ENCODE data around the gene SOX10. TPM values are rescaled to one million over a fixed set of nuclear protein-coding genes. Genes with fewer than 3 reads are reported as not detected.

SOX10 gene
- polyA plus RNA-seq, 3 donors, result not detected

DNA sequence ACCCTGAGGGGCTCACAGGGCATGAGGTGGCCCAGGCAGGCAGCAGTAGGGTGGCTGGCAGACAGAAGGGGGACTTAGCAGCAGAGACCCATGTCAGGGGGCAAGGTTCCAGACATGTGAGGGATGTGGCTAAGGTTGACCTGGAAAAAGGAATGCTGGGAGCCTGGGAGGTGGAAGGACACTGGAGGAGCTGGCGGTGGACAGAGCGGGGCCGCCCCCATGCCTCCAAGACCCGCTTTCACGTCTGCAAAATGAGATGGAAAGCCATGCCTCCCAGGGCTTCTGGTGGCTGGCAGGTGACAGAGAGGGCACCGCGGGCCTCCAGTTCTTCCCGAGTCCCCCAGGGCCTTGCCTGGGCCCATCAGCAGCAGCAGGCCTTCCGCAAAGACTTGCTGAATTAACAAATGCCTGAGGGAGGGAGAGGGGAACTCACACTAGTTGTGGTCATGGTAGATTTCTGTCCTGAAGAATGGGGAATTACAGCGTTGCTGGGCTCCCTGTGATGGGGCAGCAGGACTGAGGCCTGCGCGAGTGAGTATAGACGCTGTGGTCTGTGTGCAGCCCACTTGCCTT lies 23.1 kb upstream of the SOX10 start:
- Histone ChIP-seq H2AFZ (ENCODE audit: insufficient read depth, low read depth, low read length, poor library complexity, severe bottlenecking) (no peak overlapping the region), H3K4me2 (replicated peaks; ENCODE audit: extremely low read depth, low read length, poor library complexity, severe bottlenecking) (no peak overlapping the region), H4K20me1 (ENCODE audit: insufficient read depth, low read length) (no peaks in the 10 kb centered on the region), H3K36me3 (replicated peaks in 1 of 2; ENCODE audit: control insufficient read depth in 1 of 2, insufficient read depth in 2 of 2, low read length in 2 of 2) (no peaks in the 10 kb centered on the region), H3K4me3 (replicated peaks in 1 of 3; ENCODE audit: low read depth in 2 of 3, low read length in 3 of 3) (no peak overlapping the region), H3K4me1 (ENCODE audit: control insufficient read depth in 1 of 2, insufficient read depth in 2 of 2, low read length in 2 of 2) (no peaks in the 10 kb centered on the region), H3K9me3 (replicated peaks in 1 of 2; ENCODE audit: control insufficient read depth in 1 of 2, insufficient read depth in 1 of 2, low read length in 2 of 2) (no peaks in the 10 kb centered on the region), H3K79me2 (ENCODE audit: insufficient read depth, low read length) (no peaks in the 10 kb centered on the region), H3K9ac (ENCODE audit: insufficient read depth, low read length, poor library complexity, severe bottlenecking) (no peak overlapping the region), H3K27me3 (ENCODE audit: control insufficient read depth in 2 of 2, insufficient read depth in 2 of 2, low read length in 2 of 2) (no peaks in the 10 kb centered on the region), H3K27ac (ENCODE audit: low read depth in 1 of 2, low read length in 2 of 2) (no peak overlapping the region)
- H3K27me3 Mint-ChIP-seq (ENCODE audit: low read depth in 3 of 3), result peaks cover 0 to 6% (median 3%) of the 10 kb centered on the region in 3 donors
- H3K4me3 Mint-ChIP-seq, result no peak overlapping the region
- TF ChIP-seq CTCF (IDR thresholded peaks at IDR 0.05), result no peak
- H3K36me3 Mint-ChIP-seq, result no peaks in the 10 kb centered on the region
- no peaks in the 10 kb centered on the region for H3K4me1 Mint-ChIP-seq
- no peak for DNase-seq
- intact Hi-C loops (cut with micrococcal nuclease), result no loop called here
- H3K27ac Mint-ChIP-seq, result no peak overlapping the region
- no peaks in the 10 kb centered on the region for H3K9me3 Mint-ChIP-seq
- WGBS (ENCODE audit: insufficient coverage), result 89% methylated on average over 13 of the region's 13 CpGs

DNA sequence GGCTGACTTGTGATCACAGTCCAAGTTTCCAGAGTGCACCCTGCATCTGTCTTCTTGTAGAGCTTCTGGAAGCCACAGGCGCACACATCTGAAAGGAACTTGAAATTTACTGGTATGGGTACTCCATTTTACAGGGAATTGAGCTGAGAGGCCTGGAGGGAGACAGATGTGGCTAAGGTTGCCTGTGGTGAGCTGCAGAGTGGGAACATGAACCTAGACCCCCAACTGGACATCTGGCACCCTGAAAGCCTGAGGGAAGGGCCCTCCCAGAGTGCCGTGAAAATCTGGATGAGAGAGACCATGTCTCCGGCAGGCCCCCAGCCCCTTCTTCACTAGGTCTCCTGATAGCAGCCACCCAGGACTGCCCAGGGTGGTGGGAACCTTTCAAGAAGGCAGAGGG lies 22.6 kb upstream of the SOX10 start:
- no peak overlapping the region for H3K4me2 ChIP-seq (replicated peaks; ENCODE audit: extremely low read depth, low read length, poor library complexity, severe bottlenecking)
- no peak overlapping the region for H3K4me3 Mint-ChIP-seq
- no peak for TF ChIP-seq CTCF (IDR thresholded peaks at IDR 0.05)
- H3K9me3 Mint-ChIP-seq, result no peaks in the 10 kb centered on the region
- H3K79me2 ChIP-seq (ENCODE audit: insufficient read depth, low read length), result no peaks in the 10 kb centered on the region
- no peak overlapping the region for H2AFZ ChIP-seq (ENCODE audit: insufficient read depth, low read depth, low read length, poor library complexity, severe bottlenecking)
- intact Hi-C loops (cut with micrococcal nuclease), result no loop called here
- no peaks in the 10 kb centered on the region for H3K9me3 ChIP-seq (replicated peaks in 1 of 2; ENCODE audit: control insufficient read depth in 1 of 2, insufficient read depth in 1 of 2, low read length in 2 of 2)
- H3K4me1 ChIP-seq (ENCODE audit: control insufficient read depth in 1 of 2, insufficient read depth in 2 of 2, low read length in 2 of 2), result no peaks in the 10 kb centered on the region
- DNase-seq, result no peak
- 100% methylated on average over 3 of the region's 3 CpGs for WGBS (ENCODE audit: insufficient coverage)
- no peak overlapping the region for H3K27ac Mint-ChIP-seq
- no peak overlapping the region for H3K27ac ChIP-seq (ENCODE audit: low read depth in 1 of 2, low read length in 2 of 2)
- no peaks in the 10 kb centered on the region for H3K4me1 Mint-ChIP-seq
- H4K20me1 ChIP-seq (ENCODE audit: insufficient read depth, low read length), result no peaks in the 10 kb centered on the region
- no peaks in the 10 kb centered on the region for H3K36me3 ChIP-seq (replicated peaks in 1 of 2; ENCODE audit: control insufficient read depth in 1 of 2, insufficient read depth in 2 of 2, low read length in 2 of 2)
- H3K9ac ChIP-seq (ENCODE audit: insufficient read depth, low read length, poor library complexity, severe bottlenecking), result no peak overlapping the region
- no peak overlapping the region for H3K4me3 ChIP-seq (replicated peaks in 1 of 3; ENCODE audit: low read depth in 2 of 3, low read length in 3 of 3)
- H3K27me3 Mint-ChIP-seq (ENCODE audit: low read depth in 3 of 3), result peaks cover 0 to 6% (median 3%) of the 10 kb centered on the region in 3 donors
- no peaks in the 10 kb centered on the region for H3K27me3 ChIP-seq (ENCODE audit: control insufficient read depth in 2 of 2, insufficient read depth in 2 of 2, low read length in 2 of 2)
- H3K36me3 Mint-ChIP-seq, result no peaks in the 10 kb centered on the region

Measured in CD14-positive monocyte (primary cell).